GM20000 (cell line): ENCODE data around the gene CELF1.

ENCODE experiments used
- DNase-seq: peaks from one replicate; pipeline ENCODE4 v3.0.0; 2012; ENCODE audit warnings: low spot score
- TF ChIP-seq, protein P1 (sequence below): IDR thresholded peaks from 2 replicates; pipeline ENCODE4 v1.5.1; 2012; ENCODE audit warnings: mild to moderate bottlenecking, control low read depth; ENCODE audit errors: extremely low read depth, missing control alignments

CELF1 gene

GRCh38 chr11:47431356-47432083, 121.4 kb downstream of the CELF1 start:
- no peak for DNase-seq
- TF ChIP-seq, protein P1, sequence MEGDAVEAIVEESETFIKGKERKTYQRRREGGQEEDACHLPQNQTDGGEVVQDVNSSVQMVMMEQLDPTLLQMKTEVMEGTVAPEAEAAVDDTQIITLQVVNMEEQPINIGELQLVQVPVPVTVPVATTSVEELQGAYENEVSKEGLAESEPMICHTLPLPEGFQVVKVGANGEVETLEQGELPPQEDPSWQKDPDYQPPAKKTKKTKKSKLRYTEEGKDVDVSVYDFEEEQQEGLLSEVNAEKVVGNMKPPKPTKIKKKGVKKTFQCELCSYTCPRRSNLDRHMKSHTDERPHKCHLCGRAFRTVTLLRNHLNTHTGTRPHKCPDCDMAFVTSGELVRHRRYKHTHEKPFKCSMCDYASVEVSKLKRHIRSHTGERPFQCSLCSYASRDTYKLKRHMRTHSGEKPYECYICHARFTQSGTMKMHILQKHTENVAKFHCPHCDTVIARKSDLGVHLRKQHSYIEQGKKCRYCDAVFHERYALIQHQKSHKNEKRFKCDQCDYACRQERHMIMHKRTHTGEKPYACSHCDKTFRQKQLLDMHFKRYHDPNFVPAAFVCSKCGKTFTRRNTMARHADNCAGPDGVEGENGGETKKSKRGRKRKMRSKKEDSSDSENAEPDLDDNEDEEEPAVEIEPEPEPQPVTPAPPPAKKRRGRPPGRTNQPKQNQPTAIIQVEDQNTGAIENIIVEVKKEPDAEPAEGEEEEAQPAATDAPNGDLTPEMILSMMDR = no peak

- TF ChIP-seq, protein P1 = no peak
- no peak for DNase-seq
Observed at GRCh38 chr11:47430524-47430923, 122.4 kb downstream of the CELF1 start.

GRCh38 chr11:47426062-47426956, 126.6 kb downstream of the CELF1 start, which contains the start of gene PSMC3:
TSS of gene PSMC3 (minus strand) at chr11:47426439. CDS start at chr11:47426279, 160 bp downstream.
- TF ChIP-seq, protein P1 = no peak
- DNase-seq = peak; percentile 95

- no peak for DNase-seq
- TF ChIP-seq, protein P1 = no peak
Observed at GRCh38 chr11:47425611-47426010, 127.3 kb downstream of the CELF1 start.

GRCh38 chr11:47418454-47419259, 134.3 kb downstream of the CELF1 start:
- TF ChIP-seq, protein P1 = no peak
- DNase-seq = no peak

DNA sequence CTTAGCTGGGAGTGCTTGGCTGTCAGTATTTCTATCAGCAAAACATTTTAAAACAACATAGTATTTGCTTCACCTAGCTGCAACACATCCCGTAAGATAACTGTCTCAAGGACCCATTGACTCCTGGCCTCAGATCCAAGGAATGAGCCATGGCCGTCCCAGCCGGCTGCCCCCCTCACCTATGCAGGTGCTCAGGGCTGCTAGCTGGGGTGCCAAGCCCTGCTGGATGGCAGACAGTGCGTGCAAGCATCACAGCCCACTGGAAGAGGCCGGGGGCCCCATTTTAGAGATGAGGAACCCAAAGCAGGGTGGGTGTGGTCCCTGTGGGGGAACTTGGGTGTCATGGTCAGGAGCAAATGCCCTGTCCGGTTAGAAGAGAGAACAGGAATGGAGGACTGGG, 135.2 kb downstream of the CELF1 start:
- TF ChIP-seq, protein P1 = no peak

More for the DNA sequence above, 135.2 kb downstream of the CELF1 start:
- DNase-seq = no peak
